Panc1 (cell line): ENCODE results near the gene HEG1. TPM values are rescaled to one million over a fixed set of nuclear protein-coding genes. Genes with fewer than 3 reads are reported as not detected.

Experiments
- ATAC-seq: fragments of 200-7000 bp; cut with Tn5 transposase; 2 replicates; pipeline ENCODE4 v1.9.1; 2020; ENCODE audit warnings: mild to moderate bottlenecking, moderate library complexity
- BruUV-seq: library from RNA; stranded (reverse); fragments of 400-500 nt; replicated peaks from 2 replicates; lab custom pipeline; 2021; lab: Mats Ljungman, UMichigan
- CTCF ChIA-PET: fragments of 300-600 bp; sonication (Branson Sonifier 250); formaldehyde crosslinking; loops from one replicate; lab custom pipeline; 2022; ENCODE audit warnings: antibody characterized with exemption; lab: Charles Lee
- POLR2A ChIA-PET: fragments of 300-600 bp; sonication (Branson Sonifier 250); formaldehyde crosslinking; loops from one replicate; lab custom pipeline; 2022; ENCODE audit warnings: antibody characterized with exemption; lab: Charles Lee
- DNase-seq: peaks from one replicate; pipeline ENCODE4 v3.0.0-alpha.2; 2010; ENCODE audit warnings: low read depth, low spot score
- H3K27ac ChIP-seq: 2 replicates; pipeline ENCODE4 v1.5.1; 2011; ENCODE audit warnings: mild to moderate bottlenecking, low read length, inconsistent platforms
- H3K27me3 ChIP-seq: fragments of 200-500 bp; sonication (Bioruptor generic); 2 replicates; pipeline ENCODE4 v1.6.0; 2014; ENCODE audit warnings: low read length, inconsistent platforms; ENCODE audit not compliant: control insufficient read depth, insufficient read depth
- H3K36me3 ChIP-seq: fragments of 200-500 bp; sonication (Bioruptor generic); 2 replicates; pipeline ENCODE4 v1.5.1; 2014; ENCODE audit warnings: inconsistent platforms, mild to moderate bottlenecking, low read length, moderate library complexity; ENCODE audit not compliant: control insufficient read depth, insufficient read depth
- H3K4me1 ChIP-seq: 2 replicates; pipeline ENCODE4 v1.5.1; 2011; ENCODE audit warnings: inconsistent platforms, mild to moderate bottlenecking, low read length, moderate library complexity; ENCODE audit not compliant: control insufficient read depth, insufficient read depth
- H3K4me3 ChIP-seq, 2 experiments: 2 replicates each; pipeline ENCODE4 v1.5.1; 2011 to 2012; ENCODE audit warnings: low read depth in 2 of 2, low read length in 2 of 2, mild to moderate bottlenecking in 2 of 2, inconsistent platforms in 1 of 2, moderate library complexity in 1 of 2
- H3K9me3 ChIP-seq: fragments of 200-500 bp; sonication (Bioruptor generic); 2 replicates; pipeline ENCODE4 v1.5.1; 2014; ENCODE audit warnings: low read depth, mild to moderate bottlenecking, inconsistent platforms, low read length, moderate library complexity; ENCODE audit not compliant: control insufficient read depth, insufficient read depth
- POLR2AphosphoS5 ChIP-seq: IDR thresholded peaks from 2 replicates; pipeline ENCODE4 v1.6.1; 2012; ENCODE audit warnings: mild to moderate bottlenecking, low read depth, low read length, moderate library complexity
- SIN3A ChIP-seq: IDR thresholded peaks from 2 replicates; pipeline ENCODE4 v1.6.1; 2012; ENCODE audit warnings: low read depth, mild to moderate bottlenecking, low read length, moderate library complexity, borderline replicate concordance; ENCODE audit not compliant: insufficient read depth
- TCF7L2 ChIP-seq: IDR thresholded peaks from 2 replicates; pipeline ENCODE4 v1.6.1; 2011; ENCODE audit warnings: mild to moderate bottlenecking, low read depth, low read length, inconsistent platforms
- in situ Hi-C: cut with HindIII; loops from 2 replicates; pipeline ENCODE4 v1.10.0; 2016; ENCODE audit warnings: low sequenced_read_pairs, low pct_unique_long_range_greater_than_20kb
- intact Hi-C: fragments of 100-400 bp; cut with micrococcal nuclease; formaldehyde crosslinking; loops from one replicate; pipeline ENCODE4 v1.10.0; 2022; ENCODE audit not compliant: unreplicated experiment
- total RNA-seq: library from RNA; stranded (reverse); gene quantifications from one replicate; pipeline ENCODE4 v1.2.1, GENCODE V29; 2021; ENCODE audit not compliant: unreplicated experiment
- TF ChIP-seq, protein P1 (sequence below): fragments of 450-650 bp; IDR thresholded peaks from 2 replicates; pipeline ENCODE4 v1.5.1; 2017; ENCODE audit warnings: mild to moderate bottlenecking
- TF ChIP-seq, protein P2 (sequence below), 2 experiments: IDR thresholded peaks; 2 replicates each; pipeline ENCODE4 v1.6.1; 2011 to 2012; ENCODE audit warnings: low read depth in 2 of 2, control low read depth in 1 of 2, low read length in 1 of 2, mild to moderate bottlenecking in 1 of 2, moderate library complexity in 1 of 2; ENCODE audit not compliant: insufficient read depth in 1 of 2

The HEG1 gene
- total RNA-seq, 1 experiment from 2014 or later = 141 TPM

DNA sequence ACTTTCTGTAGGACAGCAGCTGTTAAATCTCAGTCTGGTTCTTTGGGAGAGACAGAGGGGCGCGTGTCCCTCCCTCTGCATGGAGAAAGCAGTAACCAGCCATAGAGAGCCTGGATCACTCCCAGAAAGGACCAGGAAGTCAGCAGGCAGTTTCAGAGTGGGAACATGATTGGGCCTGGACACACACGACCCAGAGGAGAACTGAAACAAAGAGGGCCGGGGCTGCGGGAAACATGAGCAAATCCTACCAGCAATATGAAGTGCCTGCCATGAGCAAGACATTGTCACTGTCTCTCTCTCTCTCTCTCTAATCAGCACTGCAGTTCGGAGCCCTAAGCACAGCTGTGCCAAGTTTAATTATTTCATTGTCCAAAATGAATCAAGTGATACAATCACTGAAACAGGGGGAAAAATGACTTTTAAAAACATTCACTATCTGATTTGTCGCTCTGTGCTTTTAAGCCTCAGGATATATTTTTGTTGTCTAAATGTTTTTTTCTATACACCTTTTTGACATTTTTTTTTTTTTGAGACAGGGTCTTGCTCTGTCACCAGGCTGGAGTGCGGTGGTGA is 138.9 kb downstream of the HEG1 start:
- H3K27me3 ChIP-seq = no peaks in the 10 kb centered on the region
- no peak overlapping the region for H3K27ac ChIP-seq
- H3K4me3 ChIP-seq = no peak overlapping the region
- BruUV-seq = no TSS peak
- H3K4me1 ChIP-seq = no peaks in the 10 kb centered on the region
- in situ Hi-C loops = no loop called here
- TF ChIP-seq POLR2AphosphoS5 = no peak
- TF ChIP-seq SIN3A = no peak
- TF ChIP-seq, protein P1, sequence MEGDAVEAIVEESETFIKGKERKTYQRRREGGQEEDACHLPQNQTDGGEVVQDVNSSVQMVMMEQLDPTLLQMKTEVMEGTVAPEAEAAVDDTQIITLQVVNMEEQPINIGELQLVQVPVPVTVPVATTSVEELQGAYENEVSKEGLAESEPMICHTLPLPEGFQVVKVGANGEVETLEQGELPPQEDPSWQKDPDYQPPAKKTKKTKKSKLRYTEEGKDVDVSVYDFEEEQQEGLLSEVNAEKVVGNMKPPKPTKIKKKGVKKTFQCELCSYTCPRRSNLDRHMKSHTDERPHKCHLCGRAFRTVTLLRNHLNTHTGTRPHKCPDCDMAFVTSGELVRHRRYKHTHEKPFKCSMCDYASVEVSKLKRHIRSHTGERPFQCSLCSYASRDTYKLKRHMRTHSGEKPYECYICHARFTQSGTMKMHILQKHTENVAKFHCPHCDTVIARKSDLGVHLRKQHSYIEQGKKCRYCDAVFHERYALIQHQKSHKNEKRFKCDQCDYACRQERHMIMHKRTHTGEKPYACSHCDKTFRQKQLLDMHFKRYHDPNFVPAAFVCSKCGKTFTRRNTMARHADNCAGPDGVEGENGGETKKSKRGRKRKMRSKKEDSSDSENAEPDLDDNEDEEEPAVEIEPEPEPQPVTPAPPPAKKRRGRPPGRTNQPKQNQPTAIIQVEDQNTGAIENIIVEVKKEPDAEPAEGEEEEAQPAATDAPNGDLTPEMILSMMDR = no peak
- TF ChIP-seq TCF7L2 = no peak
- TF ChIP-seq, protein P2, sequence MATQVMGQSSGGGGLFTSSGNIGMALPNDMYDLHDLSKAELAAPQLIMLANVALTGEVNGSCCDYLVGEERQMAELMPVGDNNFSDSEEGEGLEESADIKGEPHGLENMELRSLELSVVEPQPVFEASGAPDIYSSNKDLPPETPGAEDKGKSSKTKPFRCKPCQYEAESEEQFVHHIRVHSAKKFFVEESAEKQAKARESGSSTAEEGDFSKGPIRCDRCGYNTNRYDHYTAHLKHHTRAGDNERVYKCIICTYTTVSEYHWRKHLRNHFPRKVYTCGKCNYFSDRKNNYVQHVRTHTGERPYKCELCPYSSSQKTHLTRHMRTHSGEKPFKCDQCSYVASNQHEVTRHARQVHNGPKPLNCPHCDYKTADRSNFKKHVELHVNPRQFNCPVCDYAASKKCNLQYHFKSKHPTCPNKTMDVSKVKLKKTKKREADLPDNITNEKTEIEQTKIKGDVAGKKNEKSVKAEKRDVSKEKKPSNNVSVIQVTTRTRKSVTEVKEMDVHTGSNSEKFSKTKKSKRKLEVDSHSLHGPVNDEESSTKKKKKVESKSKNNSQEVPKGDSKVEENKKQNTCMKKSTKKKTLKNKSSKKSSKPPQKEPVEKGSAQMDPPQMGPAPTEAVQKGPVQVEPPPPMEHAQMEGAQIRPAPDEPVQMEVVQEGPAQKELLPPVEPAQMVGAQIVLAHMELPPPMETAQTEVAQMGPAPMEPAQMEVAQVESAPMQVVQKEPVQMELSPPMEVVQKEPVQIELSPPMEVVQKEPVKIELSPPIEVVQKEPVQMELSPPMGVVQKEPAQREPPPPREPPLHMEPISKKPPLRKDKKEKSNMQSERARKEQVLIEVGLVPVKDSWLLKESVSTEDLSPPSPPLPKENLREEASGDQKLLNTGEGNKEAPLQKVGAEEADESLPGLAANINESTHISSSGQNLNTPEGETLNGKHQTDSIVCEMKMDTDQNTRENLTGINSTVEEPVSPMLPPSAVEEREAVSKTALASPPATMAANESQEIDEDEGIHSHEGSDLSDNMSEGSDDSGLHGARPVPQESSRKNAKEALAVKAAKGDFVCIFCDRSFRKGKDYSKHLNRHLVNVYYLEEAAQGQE (IDR thresholded peaks at IDR 0.05; ENCODE audit: insufficient read depth in 1 of 2, low read depth in 2 of 2, low read length in 1 of 2) = no peak
- ChIA-PET POLR2A (no interaction called here), CTCF (no interaction called here)
- no peak for DNase-seq
- intact Hi-C loops = no loop called here
- no peaks in the 10 kb centered on the region for H3K9me3 ChIP-seq
- H3K36me3 ChIP-seq = no peaks in the 10 kb centered on the region
- no peak for ATAC-seq

Other genes with a start within 250 kb of the HEG1 start
- gene ITGB5, start 168.6 kb downstream of the HEG1 start, total RNA-seq = 446 TPM
- gene MUC13, start 121.2 kb downstream of the HEG1 start, total RNA-seq = 0.13 TPM
- 7.0 TPM for gene SLC12A8, start 156.8 kb upstream of the HEG1 start, total RNA-seq